ENCODE results near the gene SLC1A6.

DNA sequence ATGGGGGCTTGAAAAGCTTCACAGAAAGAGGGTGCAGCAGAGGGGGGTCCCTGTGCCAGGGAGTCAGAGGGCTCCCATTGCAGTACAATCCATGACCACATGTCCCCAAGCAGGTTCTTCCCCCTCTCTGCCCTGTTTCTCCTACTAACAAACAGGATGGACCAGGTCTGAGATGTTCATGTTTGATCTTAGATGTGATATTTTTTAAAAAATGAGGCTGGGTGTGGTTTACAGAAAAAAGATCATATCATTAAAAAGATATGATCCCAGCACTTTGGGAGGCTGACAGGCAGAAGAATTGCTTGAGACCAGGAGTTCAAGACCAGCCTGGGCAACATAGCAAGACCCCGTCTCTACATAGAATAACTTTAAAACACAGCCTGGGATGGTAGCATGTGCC lies 29.2 kb downstream of the SLC1A6 start:
- TF ChIP-seq, protein P1, sequence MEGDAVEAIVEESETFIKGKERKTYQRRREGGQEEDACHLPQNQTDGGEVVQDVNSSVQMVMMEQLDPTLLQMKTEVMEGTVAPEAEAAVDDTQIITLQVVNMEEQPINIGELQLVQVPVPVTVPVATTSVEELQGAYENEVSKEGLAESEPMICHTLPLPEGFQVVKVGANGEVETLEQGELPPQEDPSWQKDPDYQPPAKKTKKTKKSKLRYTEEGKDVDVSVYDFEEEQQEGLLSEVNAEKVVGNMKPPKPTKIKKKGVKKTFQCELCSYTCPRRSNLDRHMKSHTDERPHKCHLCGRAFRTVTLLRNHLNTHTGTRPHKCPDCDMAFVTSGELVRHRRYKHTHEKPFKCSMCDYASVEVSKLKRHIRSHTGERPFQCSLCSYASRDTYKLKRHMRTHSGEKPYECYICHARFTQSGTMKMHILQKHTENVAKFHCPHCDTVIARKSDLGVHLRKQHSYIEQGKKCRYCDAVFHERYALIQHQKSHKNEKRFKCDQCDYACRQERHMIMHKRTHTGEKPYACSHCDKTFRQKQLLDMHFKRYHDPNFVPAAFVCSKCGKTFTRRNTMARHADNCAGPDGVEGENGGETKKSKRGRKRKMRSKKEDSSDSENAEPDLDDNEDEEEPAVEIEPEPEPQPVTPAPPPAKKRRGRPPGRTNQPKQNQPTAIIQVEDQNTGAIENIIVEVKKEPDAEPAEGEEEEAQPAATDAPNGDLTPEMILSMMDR (IDR thresholded peaks at IDR 0.05 in 4 of 5, conservative IDR thresholded peaks at IDR 0.05 in 1 of 5), result no peak
- TF ChIP-seq POLR2A (IDR thresholded peaks at IDR 0.05), result no peak
